Activated effector memory CD4-positive, alpha-beta T cell treated with anti-CD3 and anti-CD28 coated beads, Interleukin-2, amount 50 U/mL, for 16 hours (primary cell): ENCODE results near the gene PGAP2.

Experiments
- DNase-seq: peaks from one replicate; pipeline ENCODE4 v3.0.0-alpha.2; 2020

Gene PGAP2

DNA sequence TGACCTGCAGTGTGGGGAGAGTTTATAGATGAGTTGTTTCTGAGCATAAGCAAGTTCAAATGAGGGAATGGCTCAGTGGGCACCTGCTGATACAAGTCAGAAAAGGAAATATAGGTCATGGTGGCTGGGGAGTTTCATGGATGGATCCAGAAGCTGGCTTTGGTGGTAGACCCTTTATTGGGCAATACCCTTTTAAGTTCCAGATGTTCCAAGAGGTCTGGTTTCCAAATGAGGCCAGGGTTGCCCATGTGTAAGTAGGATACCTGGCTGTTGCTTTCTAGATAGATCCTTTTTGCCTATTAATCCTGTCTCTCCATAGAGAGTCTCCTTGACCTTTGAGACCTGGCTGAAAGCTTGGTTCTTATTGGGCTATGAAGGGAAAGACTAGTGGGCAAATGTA, 49.3 kb downstream of the PGAP2 start:
- DNase-seq, result no peak

DNA sequence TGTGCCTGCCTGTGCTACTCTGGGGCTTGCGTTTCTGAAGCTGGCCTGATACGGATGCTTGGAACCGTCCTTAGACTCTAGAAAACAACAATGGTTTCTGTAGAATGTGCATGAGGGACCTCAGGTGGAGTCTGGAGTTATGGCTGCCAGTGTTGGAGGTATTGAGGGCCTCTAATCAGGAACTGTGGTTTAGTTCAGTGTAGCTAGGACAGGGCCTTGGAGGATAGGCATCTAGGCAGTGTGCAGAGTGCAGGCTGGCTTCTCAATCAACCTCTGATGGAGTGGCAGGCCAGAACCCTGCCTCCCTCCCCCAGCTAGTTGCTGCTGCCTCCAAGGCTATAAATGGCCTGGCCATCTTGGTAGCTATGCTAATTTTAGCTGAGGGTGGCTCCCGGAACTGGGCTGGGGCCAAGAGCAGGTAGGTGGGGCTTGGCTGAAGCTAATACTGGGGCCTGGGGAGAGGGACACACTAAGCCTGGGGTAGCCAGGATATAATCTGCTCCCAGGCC, 51.1 kb downstream of the PGAP2 start:
- peak; percentile 77 for DNase-seq

DNA sequence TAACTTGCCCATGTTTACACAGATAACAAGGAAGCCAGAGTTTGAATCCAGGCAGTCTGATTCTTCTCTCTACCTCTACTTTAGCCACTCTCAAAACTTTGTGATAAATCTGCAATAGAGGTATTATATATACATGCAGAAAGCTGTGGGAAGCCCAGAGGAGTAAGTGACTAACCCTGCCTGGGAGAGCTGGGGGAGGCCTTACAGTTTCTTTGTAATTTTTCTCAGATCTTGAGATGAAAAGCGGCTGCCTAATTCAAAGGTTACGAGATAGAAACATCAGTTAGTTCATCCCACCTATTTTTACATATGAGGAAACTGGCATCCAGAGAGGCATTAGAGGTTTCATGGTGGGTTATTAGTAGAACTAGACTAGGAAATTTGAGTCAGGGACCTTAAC, 52.0 kb downstream of the PGAP2 start:
- peak; percentile 78 for DNase-seq

DNA sequence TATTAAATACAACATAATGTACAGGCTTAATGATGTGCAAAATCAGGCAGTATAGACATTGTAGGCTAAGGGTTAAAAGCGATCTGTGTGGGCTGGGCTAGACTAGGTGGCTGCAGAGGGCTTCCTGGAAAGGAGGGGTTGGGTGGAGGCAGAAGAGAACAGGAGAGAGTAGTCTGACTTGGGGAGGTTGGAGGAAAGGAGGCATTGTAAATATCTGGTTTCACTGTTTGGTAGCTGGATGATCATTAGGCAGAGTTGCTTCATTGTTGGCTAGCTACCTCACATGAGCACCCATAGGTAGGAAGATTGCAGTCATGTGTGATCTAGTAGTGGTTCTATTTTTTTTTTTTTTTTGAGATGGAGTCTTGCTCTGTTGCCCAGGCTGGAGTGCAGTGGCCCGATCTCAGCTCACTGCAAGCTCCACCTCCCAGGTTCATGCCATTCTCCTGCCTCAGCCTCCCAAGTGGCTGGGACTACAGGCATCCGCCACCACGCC, 52.6 kb downstream of the PGAP2 start:
- peak; percentile 78 for DNase-seq

DNA sequence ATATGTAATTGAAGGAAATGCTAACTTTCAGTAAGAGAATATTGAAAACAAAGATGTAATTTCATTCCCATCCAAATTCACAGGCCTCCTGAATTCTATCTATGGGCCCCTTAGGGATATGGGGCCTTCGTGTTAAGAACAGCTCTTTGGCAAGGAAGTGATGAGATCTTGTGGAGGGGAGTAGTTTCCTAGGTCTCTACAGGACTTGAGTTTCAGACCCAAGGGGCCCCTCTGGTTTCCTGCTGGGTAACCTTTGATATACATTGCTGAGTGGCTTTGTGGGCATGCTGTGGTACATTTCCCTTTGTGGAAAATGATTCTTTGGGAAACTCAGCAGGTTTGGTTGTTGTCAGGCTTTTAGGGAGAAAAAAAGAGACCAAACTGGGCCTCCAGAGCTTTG, 53.3 kb downstream of the PGAP2 start:
- DNase-seq, result no peak

DNA sequence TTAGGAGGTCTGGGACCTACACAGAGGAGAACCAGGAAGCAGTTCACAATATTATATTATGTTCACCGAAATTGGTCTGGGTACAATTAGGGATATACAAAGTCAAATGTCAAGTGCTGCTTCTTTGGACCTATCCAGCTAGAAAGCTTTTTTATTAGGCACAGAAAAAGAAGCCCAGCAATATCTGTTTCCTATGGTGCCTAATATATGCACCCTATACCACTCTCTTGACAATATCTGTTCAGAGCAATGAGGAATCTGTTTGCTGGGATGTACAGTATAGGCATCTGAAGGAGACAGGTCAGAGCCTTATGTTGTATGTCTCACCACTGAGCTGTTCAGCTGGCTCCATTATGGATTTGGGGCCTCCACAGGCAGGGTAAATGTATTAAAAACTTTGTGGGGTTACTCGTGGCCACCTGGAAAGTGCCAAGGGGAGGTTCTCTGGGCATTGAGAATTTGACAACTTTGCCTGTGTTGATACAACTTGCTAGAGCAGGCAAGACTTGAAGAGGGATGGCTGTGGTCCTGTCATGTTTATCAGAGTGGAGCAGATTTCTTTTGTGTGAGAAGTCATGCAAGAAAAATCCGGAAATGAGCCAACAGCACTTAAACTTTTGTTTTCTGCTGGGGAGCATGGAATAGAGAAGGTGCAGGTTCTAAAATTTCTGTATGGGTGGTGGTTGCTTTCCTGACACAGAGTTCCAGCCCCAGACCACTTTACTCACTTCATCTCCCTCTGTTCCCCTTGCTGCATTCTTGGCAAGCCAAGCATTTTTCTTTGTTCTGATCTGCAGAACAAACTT, 57.2 kb downstream of the PGAP2 start:
- no peak for DNase-seq

DNA sequence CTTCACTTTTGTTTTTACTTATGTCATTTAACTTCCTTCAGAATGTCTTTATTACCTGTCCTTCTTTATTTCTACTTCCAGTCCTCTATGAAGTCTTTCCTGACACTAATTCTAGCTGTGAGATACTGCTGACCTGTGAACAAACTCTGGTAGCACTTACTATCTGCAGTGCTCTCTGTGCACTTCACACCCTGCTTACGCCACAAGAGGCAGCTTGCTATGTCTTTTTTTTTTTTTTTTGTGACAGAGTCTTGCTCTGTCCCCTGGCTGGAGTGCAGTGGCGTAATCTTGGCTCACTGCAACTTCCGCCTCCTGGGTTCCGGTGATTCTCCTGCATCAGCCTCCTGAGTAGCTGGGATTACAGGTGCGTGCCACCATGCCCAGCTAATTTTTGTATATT, 57.8 kb downstream of the PGAP2 start:
- DNase-seq, result no peak

DNA sequence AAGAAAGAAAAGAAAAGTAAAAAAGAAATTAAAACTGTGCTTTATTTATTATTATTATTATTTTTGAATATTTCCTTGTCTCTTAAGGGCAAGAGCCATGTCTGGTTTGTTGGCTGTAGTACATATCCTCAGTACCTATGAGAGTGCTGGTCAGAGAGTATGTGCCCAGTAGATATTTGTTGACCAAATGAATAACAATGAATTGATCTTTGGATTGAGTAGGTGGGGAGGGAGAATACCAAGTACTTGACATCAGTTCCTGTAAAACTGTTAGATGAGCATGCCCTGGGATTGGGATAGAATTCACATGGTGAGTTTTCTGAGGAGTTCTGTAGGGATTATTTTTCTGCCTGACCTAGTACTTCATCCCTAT, 58.5 kb downstream of the PGAP2 start:
- no peak for DNase-seq

DNA sequence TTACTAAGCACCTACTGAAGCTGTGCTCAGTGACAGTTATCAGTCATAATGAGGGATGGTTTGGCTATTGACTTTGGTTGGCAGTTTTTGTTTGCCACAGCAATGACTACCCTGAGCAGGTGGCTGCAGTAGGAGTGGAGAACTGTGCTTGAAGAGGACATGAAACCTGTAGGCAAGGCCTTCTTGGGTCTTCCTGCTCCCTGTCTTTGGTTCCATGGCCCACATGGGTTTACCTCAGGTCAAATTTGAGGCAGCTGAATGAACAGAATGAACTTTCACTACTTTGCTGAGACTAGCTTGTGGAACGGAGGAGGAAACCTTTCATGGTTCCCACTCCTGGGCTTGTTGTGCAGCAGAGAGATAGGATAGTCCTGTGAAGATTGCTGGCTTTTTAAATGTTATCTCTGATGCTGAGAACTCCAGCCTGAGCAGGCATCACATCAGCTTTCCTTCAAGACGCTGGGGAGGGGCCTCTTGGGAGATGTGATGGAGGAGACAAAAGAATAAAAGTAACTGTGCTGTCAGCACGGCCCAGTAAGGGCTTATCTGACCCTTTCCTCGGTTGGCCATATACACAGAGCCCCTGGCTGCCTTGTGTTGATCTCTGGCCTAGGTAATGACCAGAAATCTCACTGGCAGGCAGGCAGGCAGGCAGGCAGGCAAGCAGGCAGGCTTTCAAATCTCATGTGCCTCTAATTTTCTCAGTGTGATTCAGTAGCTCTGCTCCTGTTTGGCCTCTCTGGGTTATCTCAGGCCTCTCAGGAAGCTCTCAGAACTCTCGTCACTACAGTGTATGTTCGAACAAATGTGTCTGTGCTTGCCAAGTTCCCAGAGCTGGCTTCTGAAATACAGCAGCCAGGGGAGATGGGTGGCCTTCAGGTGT, 59.1 kb downstream of the PGAP2 start:
- no peak for DNase-seq

DNA sequence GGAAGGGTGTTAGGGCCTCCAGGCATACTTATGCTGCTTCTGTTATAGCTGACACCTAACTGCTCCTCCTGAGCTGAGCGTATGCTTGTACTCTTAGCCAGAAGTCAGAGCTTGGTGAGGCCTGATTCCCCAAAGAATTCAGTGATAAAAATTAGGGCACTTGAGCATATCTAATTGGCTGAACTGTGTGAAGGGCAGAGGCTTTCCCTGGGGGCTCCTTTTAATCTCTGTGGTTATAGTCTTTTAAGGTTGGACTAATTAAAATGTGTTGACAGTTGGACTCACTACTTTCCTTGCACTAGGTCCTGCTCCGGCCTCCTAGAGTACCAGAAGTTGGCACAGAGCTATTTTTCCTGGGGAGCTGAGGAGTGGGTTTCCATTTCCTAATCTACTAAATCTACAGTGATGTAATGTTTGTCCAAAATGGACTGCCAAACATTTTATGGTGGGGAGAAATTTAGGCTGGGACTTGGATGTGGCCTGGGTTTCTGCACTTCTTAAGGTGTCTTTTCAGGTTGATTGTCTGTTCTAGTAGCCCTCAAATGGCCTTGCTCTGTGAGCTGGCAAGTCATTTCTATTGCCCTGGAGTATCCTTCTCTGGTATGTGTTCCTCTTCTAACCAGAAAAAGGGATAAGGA, 65.5 kb downstream of the PGAP2 start:
- no peak for DNase-seq
